ENCODE results near the gene PHTF2.

DNA sequence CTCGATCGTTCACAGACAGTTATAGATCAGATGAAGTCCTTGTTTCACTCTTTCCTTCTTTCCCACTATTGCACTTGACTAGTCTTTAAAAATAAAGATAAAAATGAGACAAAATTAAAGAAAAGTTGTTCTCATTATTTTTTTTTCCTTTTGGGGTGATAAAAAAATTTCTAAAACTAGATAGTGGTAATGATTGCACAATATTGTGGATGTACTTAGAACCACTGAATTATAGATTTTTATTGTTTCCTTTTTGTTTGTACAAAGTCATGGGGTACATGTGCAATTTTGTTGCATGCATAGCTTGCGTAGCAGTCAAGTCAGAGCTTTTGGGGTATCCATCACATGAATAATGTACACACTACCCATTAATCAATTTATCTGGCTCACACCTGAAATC, 97.3 kb downstream of the PHTF2 start:
- TF ChIP-seq, protein P1, sequence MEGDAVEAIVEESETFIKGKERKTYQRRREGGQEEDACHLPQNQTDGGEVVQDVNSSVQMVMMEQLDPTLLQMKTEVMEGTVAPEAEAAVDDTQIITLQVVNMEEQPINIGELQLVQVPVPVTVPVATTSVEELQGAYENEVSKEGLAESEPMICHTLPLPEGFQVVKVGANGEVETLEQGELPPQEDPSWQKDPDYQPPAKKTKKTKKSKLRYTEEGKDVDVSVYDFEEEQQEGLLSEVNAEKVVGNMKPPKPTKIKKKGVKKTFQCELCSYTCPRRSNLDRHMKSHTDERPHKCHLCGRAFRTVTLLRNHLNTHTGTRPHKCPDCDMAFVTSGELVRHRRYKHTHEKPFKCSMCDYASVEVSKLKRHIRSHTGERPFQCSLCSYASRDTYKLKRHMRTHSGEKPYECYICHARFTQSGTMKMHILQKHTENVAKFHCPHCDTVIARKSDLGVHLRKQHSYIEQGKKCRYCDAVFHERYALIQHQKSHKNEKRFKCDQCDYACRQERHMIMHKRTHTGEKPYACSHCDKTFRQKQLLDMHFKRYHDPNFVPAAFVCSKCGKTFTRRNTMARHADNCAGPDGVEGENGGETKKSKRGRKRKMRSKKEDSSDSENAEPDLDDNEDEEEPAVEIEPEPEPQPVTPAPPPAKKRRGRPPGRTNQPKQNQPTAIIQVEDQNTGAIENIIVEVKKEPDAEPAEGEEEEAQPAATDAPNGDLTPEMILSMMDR (IDR thresholded peaks at IDR 0.05; ENCODE audit: insufficient read depth, low read length): no peak
- TF ChIP-seq, protein P2, sequence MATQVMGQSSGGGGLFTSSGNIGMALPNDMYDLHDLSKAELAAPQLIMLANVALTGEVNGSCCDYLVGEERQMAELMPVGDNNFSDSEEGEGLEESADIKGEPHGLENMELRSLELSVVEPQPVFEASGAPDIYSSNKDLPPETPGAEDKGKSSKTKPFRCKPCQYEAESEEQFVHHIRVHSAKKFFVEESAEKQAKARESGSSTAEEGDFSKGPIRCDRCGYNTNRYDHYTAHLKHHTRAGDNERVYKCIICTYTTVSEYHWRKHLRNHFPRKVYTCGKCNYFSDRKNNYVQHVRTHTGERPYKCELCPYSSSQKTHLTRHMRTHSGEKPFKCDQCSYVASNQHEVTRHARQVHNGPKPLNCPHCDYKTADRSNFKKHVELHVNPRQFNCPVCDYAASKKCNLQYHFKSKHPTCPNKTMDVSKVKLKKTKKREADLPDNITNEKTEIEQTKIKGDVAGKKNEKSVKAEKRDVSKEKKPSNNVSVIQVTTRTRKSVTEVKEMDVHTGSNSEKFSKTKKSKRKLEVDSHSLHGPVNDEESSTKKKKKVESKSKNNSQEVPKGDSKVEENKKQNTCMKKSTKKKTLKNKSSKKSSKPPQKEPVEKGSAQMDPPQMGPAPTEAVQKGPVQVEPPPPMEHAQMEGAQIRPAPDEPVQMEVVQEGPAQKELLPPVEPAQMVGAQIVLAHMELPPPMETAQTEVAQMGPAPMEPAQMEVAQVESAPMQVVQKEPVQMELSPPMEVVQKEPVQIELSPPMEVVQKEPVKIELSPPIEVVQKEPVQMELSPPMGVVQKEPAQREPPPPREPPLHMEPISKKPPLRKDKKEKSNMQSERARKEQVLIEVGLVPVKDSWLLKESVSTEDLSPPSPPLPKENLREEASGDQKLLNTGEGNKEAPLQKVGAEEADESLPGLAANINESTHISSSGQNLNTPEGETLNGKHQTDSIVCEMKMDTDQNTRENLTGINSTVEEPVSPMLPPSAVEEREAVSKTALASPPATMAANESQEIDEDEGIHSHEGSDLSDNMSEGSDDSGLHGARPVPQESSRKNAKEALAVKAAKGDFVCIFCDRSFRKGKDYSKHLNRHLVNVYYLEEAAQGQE (IDR thresholded peaks at IDR 0.05; ENCODE audit: insufficient replicate concordance, low read depth): no peak
